Measurements from ENCODE around the gene STAMBP. TPM values are rescaled to one million over a fixed set of nuclear protein-coding genes. Genes with fewer than 3 reads are reported as not detected.

The STAMBP gene
- total and polyA plus RNA-seq, 8 donors: 9.8 to 24.4 (median 13.2) TPM

DNA sequence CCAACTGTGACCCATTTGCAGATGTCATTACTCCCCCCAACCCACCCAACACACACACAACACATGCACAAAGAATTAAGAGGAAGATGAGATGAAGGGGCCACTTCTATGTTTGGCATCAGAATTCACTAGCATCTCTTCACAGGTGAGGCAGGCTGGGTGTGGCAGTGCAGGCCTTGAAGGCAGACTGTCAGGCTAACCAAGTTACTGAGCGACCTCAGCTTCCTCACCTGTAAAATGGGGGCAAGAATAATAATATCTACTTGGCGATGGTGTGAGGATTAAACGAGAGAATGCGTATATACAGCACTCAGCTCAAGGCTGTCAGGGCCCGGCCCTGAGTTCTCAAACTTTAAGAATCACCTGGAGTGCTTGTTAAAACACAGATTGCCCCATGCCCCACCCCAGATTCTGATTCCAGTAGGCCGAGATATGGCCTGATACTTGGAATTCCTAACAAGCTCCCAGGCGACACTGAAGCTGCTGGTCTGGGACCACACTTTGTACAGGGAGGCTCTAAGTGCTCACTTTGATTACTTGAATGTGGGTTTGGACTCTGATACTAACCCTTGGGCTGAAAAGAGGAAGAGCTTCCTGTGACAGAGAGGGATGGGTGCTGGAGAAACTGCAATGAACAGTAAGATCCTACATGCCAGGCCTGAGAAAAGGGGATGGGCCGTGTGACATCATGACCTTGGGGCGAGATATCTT is 65.2 kb downstream of the STAMBP start:
- FAIRE-seq (no peak), DNase-seq (no peak), ATAC-seq (no peak)
- Histone ChIP-seq H3K4me3 (no peak overlapping the region), H3K4me1 (no peaks in the 10 kb centered on the region), H3K27me3 (no peaks in the 10 kb centered on the region), H3K27ac (no peak overlapping the region), H3K36me3 (no peaks in the 10 kb centered on the region), H3K9me3 (no peaks in the 10 kb centered on the region)
- intact Hi-C loops (cut with DNase I): no loop called here
- TF ChIP-seq, protein P1, sequence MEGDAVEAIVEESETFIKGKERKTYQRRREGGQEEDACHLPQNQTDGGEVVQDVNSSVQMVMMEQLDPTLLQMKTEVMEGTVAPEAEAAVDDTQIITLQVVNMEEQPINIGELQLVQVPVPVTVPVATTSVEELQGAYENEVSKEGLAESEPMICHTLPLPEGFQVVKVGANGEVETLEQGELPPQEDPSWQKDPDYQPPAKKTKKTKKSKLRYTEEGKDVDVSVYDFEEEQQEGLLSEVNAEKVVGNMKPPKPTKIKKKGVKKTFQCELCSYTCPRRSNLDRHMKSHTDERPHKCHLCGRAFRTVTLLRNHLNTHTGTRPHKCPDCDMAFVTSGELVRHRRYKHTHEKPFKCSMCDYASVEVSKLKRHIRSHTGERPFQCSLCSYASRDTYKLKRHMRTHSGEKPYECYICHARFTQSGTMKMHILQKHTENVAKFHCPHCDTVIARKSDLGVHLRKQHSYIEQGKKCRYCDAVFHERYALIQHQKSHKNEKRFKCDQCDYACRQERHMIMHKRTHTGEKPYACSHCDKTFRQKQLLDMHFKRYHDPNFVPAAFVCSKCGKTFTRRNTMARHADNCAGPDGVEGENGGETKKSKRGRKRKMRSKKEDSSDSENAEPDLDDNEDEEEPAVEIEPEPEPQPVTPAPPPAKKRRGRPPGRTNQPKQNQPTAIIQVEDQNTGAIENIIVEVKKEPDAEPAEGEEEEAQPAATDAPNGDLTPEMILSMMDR (IDR thresholded peaks at IDR 0.05): no peak
- 79 to 81% methylated on average over 9 of the region's 9 CpGs for WGBS, 2 donors

DNA sequence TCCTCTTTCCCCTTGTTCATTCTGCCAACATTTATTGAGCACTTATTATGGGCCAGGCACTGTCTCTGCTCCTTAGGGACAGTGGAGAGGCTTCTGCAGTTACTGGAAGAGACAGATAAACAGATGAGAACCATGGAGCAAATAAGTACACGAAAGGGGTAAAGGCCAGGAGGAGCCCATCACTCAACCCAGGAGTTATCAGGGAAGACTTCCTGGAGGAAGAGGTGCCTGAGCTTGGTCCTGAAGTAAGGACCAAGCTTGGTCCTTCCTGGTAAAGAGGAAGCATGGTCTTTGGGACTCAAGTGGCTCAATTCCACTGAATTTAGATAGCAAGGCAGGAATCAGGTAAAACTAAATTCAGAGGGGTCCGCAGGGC is 65.7 kb downstream of the STAMBP start:
- FAIRE-seq (no peak), DNase-seq (no peak), ATAC-seq (no peak)
- H3K9me3 ChIP-seq: no peaks in the 10 kb centered on the region
- no peak overlapping the region for H3K27ac ChIP-seq
- H3K4me3 ChIP-seq: no peak overlapping the region
- intact Hi-C loops (cut with DNase I): no loop called here
- no peaks in the 10 kb centered on the region for H3K4me1 ChIP-seq
- TF ChIP-seq, protein P1 (IDR thresholded peaks at IDR 0.05): no peak
- H3K36me3 ChIP-seq: no peaks in the 10 kb centered on the region
- H3K27me3 ChIP-seq: no peaks in the 10 kb centered on the region
- WGBS, 2 donors: 82 to 98% methylated on average over 2 of the region's 2 CpGs

DNA sequence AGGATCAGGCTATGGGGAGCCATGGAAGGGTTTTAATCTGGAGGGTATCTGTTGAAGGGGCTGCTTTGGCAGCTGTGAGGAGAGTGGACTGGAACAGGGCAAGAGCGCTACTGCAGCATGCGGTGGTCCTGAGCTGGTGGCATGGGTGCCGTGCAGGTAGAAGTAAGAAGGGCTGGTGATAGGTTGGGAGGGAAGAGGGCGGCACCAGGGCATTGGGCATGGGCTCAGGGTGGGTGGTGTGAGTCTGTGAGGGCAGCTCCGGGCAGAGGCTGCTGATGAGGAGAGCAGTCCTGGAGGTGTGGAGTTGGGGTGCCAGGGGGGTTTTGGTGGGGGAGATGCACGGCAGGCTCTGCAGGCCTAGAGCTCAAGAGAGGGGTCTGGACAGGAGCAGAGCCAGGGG is 66.1 kb downstream of the STAMBP start:
- Histone ChIP-seq H3K36me3 (no peaks in the 10 kb centered on the region), H3K27ac (no peak overlapping the region), H3K4me1 (no peaks in the 10 kb centered on the region), H3K27me3 (no peaks in the 10 kb centered on the region), H3K4me3 (no peak overlapping the region), H3K9me3 (no peaks in the 10 kb centered on the region)
- 81 to 83% methylated on average over 6 of the region's 6 CpGs for WGBS, 2 donors
- DNase-seq: peak in 1 of 6 donors; percentile 36
- no peak for ATAC-seq
- FAIRE-seq: no peak
- intact Hi-C loops (cut with DNase I): no loop called here
- TF ChIP-seq, protein P1 (IDR thresholded peaks at IDR 0.05): no peak

DNA sequence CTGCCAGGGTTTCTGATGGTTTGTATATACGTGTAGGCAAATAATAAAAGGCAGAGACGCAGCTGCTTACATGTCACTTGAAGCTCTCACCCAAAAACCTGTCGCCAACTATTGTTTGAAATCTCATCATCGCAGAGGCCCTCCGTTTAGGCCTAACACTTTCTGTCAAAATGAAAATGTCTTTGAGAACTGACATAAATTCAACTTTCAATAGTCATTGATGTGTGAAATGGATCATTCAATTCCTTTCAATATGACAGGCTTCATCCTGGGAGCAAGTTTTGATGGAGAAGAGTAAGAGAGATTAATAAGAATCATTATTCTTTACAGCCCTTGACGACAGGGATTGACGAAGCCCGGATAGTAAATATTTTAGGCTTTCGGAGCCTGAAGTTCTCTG is 66.7 kb downstream of the STAMBP start:
- FAIRE-seq: no peak
- H3K4me3 ChIP-seq: no peak overlapping the region
- no peak for ATAC-seq

More for the DNA sequence above, 66.7 kb downstream of the STAMBP start:
- Histone ChIP-seq H3K4me1 (no peaks in the 10 kb centered on the region), H3K36me3 (no peaks in the 10 kb centered on the region), H3K9me3 (no peaks in the 10 kb centered on the region), H3K27ac (no peak overlapping the region), H3K27me3 (no peaks in the 10 kb centered on the region)
- WGBS, 2 donors: 67 to 82% methylated on average over 9 of the region's 9 CpGs
- intact Hi-C loops (cut with DNase I): no loop called here
- no peak for DNase-seq
- TF ChIP-seq, protein P1 (IDR thresholded peaks at IDR 0.05): no peak

Measured in pancreas (tissue), 10 donors.